Activated T-cell treated with anti-CD3 and anti-CD28 coated beads, Interleukin-2, amount 50 U/mL, for 4 hours (primary cell): ENCODE measurements around the gene PLAGL1. TPM values are rescaled to one million over a fixed set of nuclear protein-coding genes. Genes with fewer than 3 reads are reported as not detected.
"Not testable (repeated sequence)": the region's sequence is repeated elsewhere in the genome, so short reads cannot be mapped to it uniquely, and the experiment has no call there.

ENCODE experiments used
- ATAC-seq, 2 donors: fragments of 200-7000 bp; cut with Tn5 transposase; one replicate each; pipeline ENCODE4 v1.10.0; 2021
- DNase-seq: peaks from one replicate; pipeline ENCODE4 v3.0.0-alpha.2; 2020
- H3K27me3 Mint-ChIP-seq: one replicate; pipeline ENCODE4 v1.8.0; 2021; ENCODE audit warnings: low read depth, mixed read lengths
- H3K36me3 Mint-ChIP-seq: one replicate; pipeline ENCODE4 v1.8.0; 2022; ENCODE audit warnings: mixed read lengths; ENCODE audit not compliant: insufficient read depth
- H3K4me1 Mint-ChIP-seq: one replicate; pipeline ENCODE4 v1.8.0; 2021; ENCODE audit warnings: low read depth, mixed read lengths
- H3K4me3 Mint-ChIP-seq: one replicate; pipeline ENCODE4 v1.8.0; 2021; ENCODE audit warnings: mild to moderate bottlenecking, moderate library complexity, mixed read lengths
- H3K9me3 Mint-ChIP-seq: one replicate; pipeline ENCODE4 v1.8.0; 2021; ENCODE audit warnings: mixed read lengths
- total RNA-seq, 3 donors: library from RNA; stranded (reverse); gene quantifications; one replicate each; pipeline ENCODE4 v1.2.1, GENCODE V29; 2021

The PLAGL1 gene
- total RNA-seq, 3 donors from 2014 or later, result 6.5 to 8.9 (median 7.8) TPM

GRCh38 chr6:144027932-144028587 is 20.0 kb upstream of the PLAGL1 start:
- ATAC-seq (no peak), DNase-seq (no peak)
- Mint-ChIP-seq H3K9me3 (peaks cover 2% of the 10 kb centered on the region), H3K27me3 (no peaks in the 10 kb centered on the region), H3K4me3 (no peak overlapping the region), H3K4me1 (no peaks in the 10 kb centered on the region), H3K36me3 (no peaks in the 10 kb centered on the region)

GRCh38 chr6:144023216-144023615 is 15.2 kb upstream of the PLAGL1 start:
- Mint-ChIP-seq H3K27me3 (no peaks in the 10 kb centered on the region), H3K36me3 (no peaks in the 10 kb centered on the region), H3K9me3 (no peaks in the 10 kb centered on the region), H3K4me3 (no peak overlapping the region), H3K4me1 (no peaks in the 10 kb centered on the region)
- DNase-seq (no peak), ATAC-seq (no peak)

- ATAC-seq (no peak), DNase-seq (no peak)
- Mint-ChIP-seq H3K4me1 (no peaks in the 10 kb centered on the region), H3K36me3 (no peaks in the 10 kb centered on the region), H3K9me3 (no peaks in the 10 kb centered on the region), H3K27me3 (no peaks in the 10 kb centered on the region), H3K4me3 (no peak overlapping the region)
Measured at GRCh38 chr6:144019929-144020328, 11.9 kb upstream of the PLAGL1 start.

- no peaks in the 10 kb centered on the region for H3K36me3 Mint-ChIP-seq
- H3K4me1 Mint-ChIP-seq, result no peaks in the 10 kb centered on the region
- ATAC-seq (no peak), DNase-seq (no peak)
- H3K9me3 Mint-ChIP-seq, result no peaks in the 10 kb centered on the region
- no peaks in the 10 kb centered on the region for H3K27me3 Mint-ChIP-seq
- H3K4me3 Mint-ChIP-seq, result no peak overlapping the region
Measured at GRCh38 chr6:144017166-144018094, 9.4 kb upstream of the PLAGL1 start.

GRCh38 chr6:144013486-144013909 is 5.4 kb upstream of the PLAGL1 start:
- H3K36me3 Mint-ChIP-seq, result no peaks in the 10 kb centered on the region
- no peaks in the 10 kb centered on the region for H3K4me1 Mint-ChIP-seq
- no peak for ATAC-seq
- H3K27me3 Mint-ChIP-seq, result peaks cover 10% of the 10 kb centered on the region
- H3K4me3 Mint-ChIP-seq, result no peak overlapping the region
- no peaks in the 10 kb centered on the region for H3K9me3 Mint-ChIP-seq
- DNase-seq, result peak; percentile 61

GRCh38 chr6:144012534-144012933 is 4.5 kb upstream of the PLAGL1 start:
- Mint-ChIP-seq H3K27me3 (peaks cover 11% of the 10 kb centered on the region), H3K36me3 (no peaks in the 10 kb centered on the region), H3K9me3 (no peaks in the 10 kb centered on the region), H3K4me3 (no peak overlapping the region), H3K4me1 (no peaks in the 10 kb centered on the region)
- no peak for DNase-seq
- ATAC-seq, result no peak

DNA sequence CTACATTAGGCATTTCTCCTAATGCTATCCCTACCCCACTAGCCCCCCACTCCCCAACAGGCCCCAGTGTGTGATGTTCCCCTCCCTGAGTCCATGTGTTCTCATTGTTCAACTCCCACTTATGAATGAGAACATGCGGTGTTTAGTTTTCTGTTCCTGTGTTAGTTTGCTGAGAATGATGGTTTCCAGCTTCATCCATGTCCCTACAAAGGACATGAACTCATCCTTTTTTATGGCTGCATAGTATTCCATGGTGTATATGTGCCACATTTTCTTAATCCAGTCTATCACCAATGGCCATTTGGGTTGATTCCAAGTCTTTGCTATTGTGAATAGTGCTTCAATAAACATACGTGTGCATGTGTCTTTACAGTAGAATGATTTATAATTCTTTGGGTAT is 1.6 kb upstream of the PLAGL1 start:
- H3K27me3 Mint-ChIP-seq, result peaks cover 19% of the 10 kb centered on the region
- H3K4me3 Mint-ChIP-seq, DNase-seq, H3K4me1 Mint-ChIP-seq, ATAC-seq, H3K9me3 Mint-ChIP-seq, H3K36me3 Mint-ChIP-seq: not testable (repeated sequence)

- Mint-ChIP-seq H3K27me3 (peaks cover 19% of the 10 kb centered on the region), H3K4me1 (peaks cover 8% of the 10 kb centered on the region), H3K36me3 (no peaks in the 10 kb centered on the region), H3K4me3 (peak overlapping the region; percentile 49), H3K9me3 (no peaks in the 10 kb centered on the region)
- ATAC-seq, result no peak
- no peak for DNase-seq
Measured at GRCh38 chr6:144008846-144009245, 787 bp upstream of the PLAGL1 start.

- Mint-ChIP-seq H3K27me3 (peaks cover 19% of the 10 kb centered on the region), H3K4me1 (peaks cover 8% of the 10 kb centered on the region), H3K4me3 (peak overlapping the region; percentile 73), H3K9me3 (peaks cover 5% of the 10 kb centered on the region), H3K36me3 (no peaks in the 10 kb centered on the region)
- DNase-seq, result no peak
- peak; percentile 56 to 62 for ATAC-seq
Measured at GRCh38 chr6:144007478-144008119, 460 bp downstream of the PLAGL1 start.

DNA sequence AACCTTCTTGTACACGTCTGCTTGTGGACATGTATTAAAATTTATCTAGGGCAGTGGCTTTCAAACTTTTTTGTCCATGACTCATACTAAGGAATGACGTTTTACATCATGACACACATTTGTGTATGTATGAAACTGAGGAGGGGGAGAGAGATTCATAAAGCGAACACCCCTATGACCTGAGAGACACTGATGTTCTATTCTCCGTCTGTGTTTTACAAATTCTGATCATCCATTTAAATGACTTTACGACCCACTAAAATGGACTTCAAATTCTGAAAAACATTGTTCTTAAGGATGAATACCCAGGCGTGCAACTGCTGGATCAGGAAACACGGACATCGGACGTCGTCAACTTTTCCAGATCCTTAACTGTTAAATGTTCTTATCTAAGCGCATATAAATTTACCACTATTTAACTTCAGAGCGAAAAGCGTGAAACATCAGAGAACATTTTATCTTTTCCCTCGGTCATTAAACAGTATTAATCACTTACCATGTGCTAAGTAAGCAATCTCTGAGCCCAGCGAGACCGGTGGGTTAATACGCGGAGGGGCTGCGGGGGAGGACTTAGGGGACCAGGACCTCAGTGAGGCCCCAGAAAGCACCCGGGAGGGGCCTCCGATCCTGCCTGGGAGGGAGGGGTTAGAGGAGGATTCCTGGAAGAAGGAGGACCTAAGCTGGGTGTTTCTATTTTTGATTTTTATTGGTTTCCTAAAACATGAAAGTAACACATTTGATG is 1.2 kb downstream of the PLAGL1 start:
- DNase-seq, result no peak
- Mint-ChIP-seq H3K36me3 (no peaks in the 10 kb centered on the region), H3K4me1 (peaks cover 8% of the 10 kb centered on the region), H3K27me3 (peaks cover 19% of the 10 kb centered on the region), H3K4me3 (peak overlapping the region; percentile 73), H3K9me3 (peaks cover 5% of the 10 kb centered on the region)
- ATAC-seq, result peak in 1 of 2 donors; percentile 22

GRCh38 chr6:143999406-143999805 is 8.7 kb downstream of the PLAGL1 start:
- DNase-seq (no peak), ATAC-seq (no peak)
- no peaks in the 10 kb centered on the region for H3K4me1 Mint-ChIP-seq
- peaks cover 7% of the 10 kb centered on the region for H3K9me3 Mint-ChIP-seq
- H3K36me3 Mint-ChIP-seq, result no peaks in the 10 kb centered on the region
- H3K27me3 Mint-ChIP-seq, result peaks cover 7% of the 10 kb centered on the region
- no peak overlapping the region for H3K4me3 Mint-ChIP-seq

DNA sequence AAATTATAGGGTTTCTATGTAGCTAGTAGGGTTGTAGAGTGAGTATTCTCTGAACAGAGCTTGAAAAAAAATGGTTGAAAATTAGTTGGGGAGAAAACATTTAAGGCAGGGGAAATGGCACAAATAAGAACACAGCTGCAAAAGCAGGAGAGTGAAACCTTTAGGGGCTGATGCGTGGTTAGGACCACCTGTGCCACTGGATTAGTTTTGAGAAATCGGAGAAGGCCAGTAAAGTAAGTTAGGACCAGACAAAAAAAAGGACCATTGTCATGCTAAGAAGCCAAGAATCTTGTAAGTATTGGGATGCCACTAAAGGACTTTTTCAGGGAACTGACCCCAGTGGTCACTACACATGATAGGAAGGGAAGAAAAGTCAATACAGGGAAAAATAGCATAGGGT is 9.4 kb downstream of the PLAGL1 start:
- DNase-seq (no peak), ATAC-seq (no peak)

GRCh38 chr6:143993965-143994646 is 14.0 kb downstream of the PLAGL1 start:
- H3K4me1 Mint-ChIP-seq, result no peaks in the 10 kb centered on the region
- no peaks in the 10 kb centered on the region for H3K36me3 Mint-ChIP-seq
- ATAC-seq (no peak), DNase-seq (no peak)
- H3K4me3 Mint-ChIP-seq, result no peak overlapping the region
- H3K9me3 Mint-ChIP-seq, result no peaks in the 10 kb centered on the region
- H3K27me3 Mint-ChIP-seq, result peaks cover 11% of the 10 kb centered on the region

More for the DNA sequence above, 9.4 kb downstream of the PLAGL1 start:
- peaks cover 7% of the 10 kb centered on the region for H3K27me3 Mint-ChIP-seq
- H3K9me3 Mint-ChIP-seq, result peaks cover 7% of the 10 kb centered on the region
- H3K4me3 Mint-ChIP-seq, result no peak overlapping the region
- no peaks in the 10 kb centered on the region for H3K4me1 Mint-ChIP-seq
- no peaks in the 10 kb centered on the region for H3K36me3 Mint-ChIP-seq
